Osteocyte (in vitro differentiated cells): ENCODE data around the gene CCDC60. TPM values are rescaled to one million over a fixed set of nuclear protein-coding genes. Genes with fewer than 3 reads are reported as not detected.

ENCODE experiments used
- DNase-seq: peaks from one replicate; pipeline ENCODE4 v3.0.0; 2021; ENCODE audit warnings: mixed read lengths; ENCODE audit not compliant: unreplicated experiment; ENCODE audit errors: extremely low spot score
- H3K27ac Mint-ChIP-seq: one replicate; pipeline ENCODE4 v1.8.0; 2021; ENCODE audit warnings: mild to moderate bottlenecking, mixed read lengths; ENCODE audit not compliant: unreplicated experiment
- H3K27me3 Mint-ChIP-seq: one replicate; pipeline ENCODE4 v1.8.0; 2021; ENCODE audit warnings: mixed read lengths; ENCODE audit not compliant: unreplicated experiment
- H3K36me3 Mint-ChIP-seq: one replicate; pipeline ENCODE4 v1.8.0; 2021; ENCODE audit warnings: mixed read lengths; ENCODE audit not compliant: unreplicated experiment
- H3K4me1 Mint-ChIP-seq: one replicate; pipeline ENCODE4 v1.8.0; 2021; ENCODE audit warnings: mixed read lengths; ENCODE audit not compliant: unreplicated experiment
- H3K4me3 Mint-ChIP-seq: one replicate; pipeline ENCODE4 v1.8.0; 2021; ENCODE audit warnings: mild to moderate bottlenecking, moderate library complexity, mixed read lengths; ENCODE audit not compliant: unreplicated experiment
- H3K9me3 Mint-ChIP-seq: one replicate; pipeline ENCODE4 v1.8.0; 2021; ENCODE audit warnings: mixed read lengths; ENCODE audit not compliant: unreplicated experiment
- total RNA-seq: library from RNA; stranded (reverse); gene quantifications from 2 replicates; pipeline ENCODE4 v1.2.1, GENCODE V29; 2021
- TF ChIP-seq, protein P1 (sequence below): fragments of 200-600 bp; sonication (generic); IDR thresholded peaks from 2 replicates; pipeline ENCODE4 v1.5.0; 2021; ENCODE audit warnings: antibody characterized with exemption, mild to moderate bottlenecking, moderate library complexity

CCDC60 gene
- total RNA-seq, 1 donor from 2014 or later, result not detected

DNA sequence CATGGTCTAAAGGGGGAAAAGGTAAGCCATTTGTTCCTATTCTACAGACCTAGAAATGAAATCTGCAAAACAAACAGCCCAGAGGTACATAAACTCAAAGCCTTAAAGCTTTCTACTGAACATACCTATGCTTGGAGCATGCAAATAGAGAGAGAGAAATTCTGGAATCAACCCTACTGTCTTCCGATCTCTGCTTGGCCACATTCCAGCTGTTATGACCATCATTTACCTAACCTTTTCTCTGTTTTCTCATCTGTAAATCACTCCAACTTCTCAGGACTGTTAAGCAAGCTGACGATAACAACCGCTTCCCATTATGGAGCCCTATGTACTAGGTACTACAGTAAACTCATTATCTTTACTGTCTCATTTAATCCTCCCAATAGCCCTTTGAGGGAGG is 126.3 kb downstream of the CCDC60 start:
- Mint-ChIP-seq H3K36me3 (no peaks in the 10 kb centered on the region), H3K9me3 (peaks cover 19% of the 10 kb centered on the region), H3K4me1 (no peaks in the 10 kb centered on the region), H3K4me3 (no peak overlapping the region), H3K27me3 (no peaks in the 10 kb centered on the region), H3K27ac (no peak overlapping the region)
- DNase-seq, result no peak
- TF ChIP-seq, protein P1, sequence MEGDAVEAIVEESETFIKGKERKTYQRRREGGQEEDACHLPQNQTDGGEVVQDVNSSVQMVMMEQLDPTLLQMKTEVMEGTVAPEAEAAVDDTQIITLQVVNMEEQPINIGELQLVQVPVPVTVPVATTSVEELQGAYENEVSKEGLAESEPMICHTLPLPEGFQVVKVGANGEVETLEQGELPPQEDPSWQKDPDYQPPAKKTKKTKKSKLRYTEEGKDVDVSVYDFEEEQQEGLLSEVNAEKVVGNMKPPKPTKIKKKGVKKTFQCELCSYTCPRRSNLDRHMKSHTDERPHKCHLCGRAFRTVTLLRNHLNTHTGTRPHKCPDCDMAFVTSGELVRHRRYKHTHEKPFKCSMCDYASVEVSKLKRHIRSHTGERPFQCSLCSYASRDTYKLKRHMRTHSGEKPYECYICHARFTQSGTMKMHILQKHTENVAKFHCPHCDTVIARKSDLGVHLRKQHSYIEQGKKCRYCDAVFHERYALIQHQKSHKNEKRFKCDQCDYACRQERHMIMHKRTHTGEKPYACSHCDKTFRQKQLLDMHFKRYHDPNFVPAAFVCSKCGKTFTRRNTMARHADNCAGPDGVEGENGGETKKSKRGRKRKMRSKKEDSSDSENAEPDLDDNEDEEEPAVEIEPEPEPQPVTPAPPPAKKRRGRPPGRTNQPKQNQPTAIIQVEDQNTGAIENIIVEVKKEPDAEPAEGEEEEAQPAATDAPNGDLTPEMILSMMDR, result no peak

DNA sequence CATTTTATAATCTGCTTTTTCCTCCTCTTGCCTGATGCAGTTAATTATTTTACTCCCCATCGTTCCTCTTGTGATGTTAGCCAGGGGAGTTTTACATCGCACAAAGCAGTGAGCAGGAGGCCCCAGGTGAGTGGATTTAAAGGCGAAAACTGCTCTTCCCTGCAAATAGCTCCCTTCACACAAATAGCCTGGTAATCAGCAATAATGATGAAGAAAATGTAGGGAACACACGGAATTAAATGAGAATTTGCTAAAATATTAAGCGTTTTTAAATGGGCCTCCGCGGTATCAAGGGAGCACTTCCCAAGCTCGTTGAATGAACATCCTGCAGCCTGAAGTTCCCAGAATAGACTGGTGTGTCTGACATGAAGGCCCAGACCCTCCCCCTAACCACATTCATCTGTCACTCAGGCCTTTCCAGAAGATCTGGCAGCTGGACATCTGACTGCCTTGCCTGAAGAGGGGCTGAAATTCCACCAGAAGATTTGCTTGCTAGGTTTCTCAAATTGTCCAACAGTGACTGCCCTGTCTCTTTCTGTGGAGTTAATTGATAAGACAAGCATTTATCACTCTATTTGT is 127.2 kb downstream of the CCDC60 start:
- no peak for DNase-seq
- H3K36me3 Mint-ChIP-seq, result no peaks in the 10 kb centered on the region
- H3K27ac Mint-ChIP-seq, result no peak overlapping the region
- no peaks in the 10 kb centered on the region for H3K27me3 Mint-ChIP-seq
- no peak overlapping the region for H3K4me3 Mint-ChIP-seq
- H3K9me3 Mint-ChIP-seq, result peaks cover 27% of the 10 kb centered on the region
- TF ChIP-seq, protein P1, result no peak
- no peaks in the 10 kb centered on the region for H3K4me1 Mint-ChIP-seq

DNA sequence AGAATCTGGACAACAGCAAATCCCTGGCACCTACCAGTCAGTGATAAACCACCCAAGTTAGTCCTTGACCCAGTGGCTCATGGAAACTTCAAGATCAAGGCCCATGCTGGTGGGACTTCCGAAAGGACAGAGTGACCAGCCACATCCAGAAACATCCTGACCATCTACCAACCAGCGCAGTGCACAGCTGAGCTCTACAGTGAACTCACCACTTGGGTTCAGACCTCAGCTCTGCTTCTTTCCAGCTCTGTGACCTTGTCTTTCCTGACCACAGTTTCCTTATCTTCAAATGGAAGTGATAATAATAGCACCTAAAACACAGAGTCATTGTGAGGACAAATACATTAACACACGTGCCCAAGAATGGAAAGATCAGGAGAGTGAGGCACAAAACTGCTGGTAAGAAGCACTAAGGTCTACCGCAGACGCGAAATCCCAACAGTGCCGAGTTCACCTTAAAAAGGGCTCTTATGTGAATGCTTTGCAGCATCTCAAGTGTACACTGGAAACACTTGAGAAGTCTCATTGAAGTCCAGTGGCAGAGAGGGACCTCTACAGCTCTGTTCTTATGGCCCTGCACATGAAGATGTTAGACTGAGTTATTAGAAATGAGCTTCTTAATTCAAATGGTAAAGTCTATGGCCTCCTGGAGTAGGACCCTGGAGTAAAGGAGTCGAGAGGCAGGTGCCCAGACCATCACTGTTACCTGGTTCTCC is 128.8 kb downstream of the CCDC60 start:
- Mint-ChIP-seq H3K36me3 (no peaks in the 10 kb centered on the region), H3K9me3 (peaks cover 23% of the 10 kb centered on the region), H3K27me3 (no peaks in the 10 kb centered on the region), H3K4me3 (no peak overlapping the region), H3K27ac (no peak overlapping the region), H3K4me1 (no peaks in the 10 kb centered on the region)
- TF ChIP-seq, protein P1, result no peak
- no peak for DNase-seq

GRCh38 chr12:119468296-119468695 is 133.8 kb downstream of the CCDC60 start:
- no peak for DNase-seq
- TF ChIP-seq, protein P1, result no peak
- Mint-ChIP-seq H3K4me3 (no peak overlapping the region), H3K4me1 (no peaks in the 10 kb centered on the region), H3K27ac (no peak overlapping the region), H3K9me3 (peaks cover 13% of the 10 kb centered on the region), H3K36me3 (no peaks in the 10 kb centered on the region), H3K27me3 (no peaks in the 10 kb centered on the region)

- no peaks in the 10 kb centered on the region for H3K36me3 Mint-ChIP-seq
- TF ChIP-seq, protein P1, result no peak
- DNase-seq, result no peak
Measured at GRCh38 chr12:119475650-119476049, 141.1 kb downstream of the CCDC60 start.

More at GRCh38 chr12:119475650-119476049, 141.1 kb downstream of the CCDC60 start:
- Mint-ChIP-seq H3K27me3 (no peaks in the 10 kb centered on the region), H3K4me1 (no peaks in the 10 kb centered on the region), H3K9me3 (peaks cover 16% of the 10 kb centered on the region), H3K4me3 (no peak overlapping the region), H3K27ac (no peak overlapping the region)
